GM19035 (cell line): ENCODE measurements around the gene RASL12.

Source experiments
- ATAC-seq: cut with Tn5 transposase; IDR thresholded peaks from one replicate; pipeline ENCODE4 v1.9.1; 2021; ENCODE audit not compliant: unreplicated experiment

Gene RASL12

GRCh38 chr15:65092911-65093792 is 25.4 kb upstream of the RASL12 start:
- ATAC-seq: no peak

- ATAC-seq: no peak
Observed at GRCh38 chr15:65091946-65092770, 24.4 kb upstream of the RASL12 start.

DNA sequence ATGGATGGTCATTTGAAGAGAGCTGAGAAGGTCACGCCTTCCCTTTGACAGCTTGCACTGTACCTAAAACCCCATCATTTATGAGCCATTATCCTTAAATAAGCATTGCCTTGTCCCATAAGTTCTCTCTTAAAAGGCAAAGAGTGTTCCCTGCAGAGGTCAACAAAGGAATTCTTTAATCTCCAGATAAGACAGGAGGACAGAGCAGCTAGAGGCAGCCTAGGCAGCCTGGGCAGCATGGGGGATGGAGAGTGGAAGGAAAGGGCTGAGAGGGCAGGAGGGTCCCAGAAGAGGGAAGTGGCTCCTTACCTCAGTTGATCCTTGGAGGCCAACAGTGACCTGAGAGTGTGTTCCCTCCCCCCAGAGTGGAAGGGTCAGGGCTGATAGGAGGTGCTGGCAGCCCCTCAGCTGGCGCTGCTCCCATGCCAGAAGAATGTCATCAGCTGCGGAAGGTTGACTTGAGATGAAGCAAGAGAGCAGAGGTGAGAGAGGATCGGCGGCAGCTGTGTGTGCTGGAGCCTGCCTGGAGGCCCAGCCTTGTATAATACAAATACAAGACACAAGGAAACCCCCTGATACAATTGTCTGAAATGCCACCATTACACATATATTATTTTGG is 21.5 kb upstream of the RASL12 start:
- ATAC-seq: no peak

DNA sequence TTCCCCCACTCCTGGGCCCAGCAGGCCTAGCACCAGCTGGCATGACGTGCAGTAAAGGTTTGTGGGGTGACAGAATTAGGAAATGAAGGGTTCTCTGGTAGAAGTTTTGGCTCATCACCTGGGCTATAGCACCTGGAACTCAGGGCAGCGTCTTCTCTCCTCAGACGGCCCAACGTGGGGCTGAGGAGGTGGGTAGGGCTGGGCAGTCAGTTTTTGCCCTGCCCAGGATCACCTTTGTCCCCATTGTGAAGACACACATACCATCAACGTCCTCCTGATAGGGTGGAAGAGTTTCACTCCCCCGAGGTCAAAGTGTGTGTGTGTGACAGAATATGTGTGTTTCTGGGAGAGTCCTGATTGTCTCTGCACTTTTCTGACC is 20.8 kb upstream of the RASL12 start:
- ATAC-seq: no peak

- no peak for ATAC-seq
Observed at GRCh38 chr15:65087873-65088642, 20.3 kb upstream of the RASL12 start.

DNA sequence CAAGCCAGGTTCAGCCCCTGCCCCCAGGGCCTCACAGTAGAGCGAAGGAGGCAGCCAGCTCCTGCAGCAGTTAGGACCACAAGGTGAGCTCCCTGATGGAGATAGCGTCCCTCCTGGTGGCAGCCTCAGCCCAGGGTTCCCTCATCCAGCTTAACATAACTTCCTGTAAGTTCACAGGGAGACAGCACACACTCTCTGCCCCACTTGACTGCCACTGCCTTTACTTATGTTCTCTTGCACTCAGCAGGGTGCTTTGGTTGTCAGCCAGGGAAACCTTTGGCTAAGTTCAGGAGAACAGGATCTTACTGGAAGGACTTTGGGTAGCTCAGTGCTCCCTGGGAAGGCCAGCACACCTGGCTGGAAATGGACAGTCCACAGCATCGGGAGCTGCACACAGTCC is 19.6 kb upstream of the RASL12 start:
- ATAC-seq: no peak

DNA sequence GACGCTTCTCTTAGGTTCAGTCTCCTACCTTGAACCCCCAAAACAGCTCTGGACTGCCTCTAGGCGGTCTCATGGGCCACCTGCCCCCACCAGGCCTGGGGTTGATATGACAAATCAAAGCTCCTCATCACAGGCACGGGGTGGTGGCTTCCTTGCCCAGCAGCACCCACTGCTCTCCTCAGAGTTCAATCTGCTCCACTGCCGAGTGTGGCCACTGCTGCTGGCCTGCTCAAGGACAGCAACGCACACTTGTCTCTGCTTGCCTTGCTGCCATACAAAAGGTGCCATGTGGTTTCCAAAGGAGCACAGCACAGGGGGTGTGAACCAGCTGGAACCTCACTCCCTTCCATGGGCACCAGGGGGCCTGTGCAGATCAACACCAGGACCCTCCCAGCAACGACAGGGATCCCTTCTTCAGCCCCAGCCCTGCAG is 18.9 kb upstream of the RASL12 start:
- no peak for ATAC-seq

- no peak for ATAC-seq
Observed at GRCh38 chr15:65085990-65086679, 18.3 kb upstream of the RASL12 start.

DNA sequence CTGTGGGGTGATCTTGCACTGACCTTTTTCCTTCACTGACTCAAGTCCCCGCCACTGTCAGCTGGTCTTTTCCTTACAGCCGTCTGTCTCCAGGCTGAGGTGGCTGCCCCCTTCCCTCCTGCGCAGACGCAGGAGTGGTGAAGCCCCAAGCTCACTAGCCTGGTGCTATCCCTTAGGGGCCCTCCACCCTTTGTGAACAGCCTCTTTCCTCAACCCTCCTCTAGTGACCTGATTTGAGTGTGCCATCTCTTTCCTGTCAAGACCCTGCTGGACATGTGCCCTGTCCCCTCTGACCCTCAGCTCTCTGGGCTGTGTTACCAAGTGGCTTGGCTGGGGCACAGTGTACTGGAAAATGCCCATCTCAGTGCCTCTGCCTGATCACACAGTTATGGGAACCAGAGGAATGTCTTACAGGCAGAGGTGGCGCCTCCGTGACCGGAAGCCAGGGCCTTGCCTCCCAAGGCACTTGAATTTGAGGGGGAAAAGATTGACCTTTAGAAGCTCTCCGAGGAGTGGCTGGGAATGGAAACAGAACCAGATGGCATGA is 17.5 kb upstream of the RASL12 start:
- no peak for ATAC-seq

DNA sequence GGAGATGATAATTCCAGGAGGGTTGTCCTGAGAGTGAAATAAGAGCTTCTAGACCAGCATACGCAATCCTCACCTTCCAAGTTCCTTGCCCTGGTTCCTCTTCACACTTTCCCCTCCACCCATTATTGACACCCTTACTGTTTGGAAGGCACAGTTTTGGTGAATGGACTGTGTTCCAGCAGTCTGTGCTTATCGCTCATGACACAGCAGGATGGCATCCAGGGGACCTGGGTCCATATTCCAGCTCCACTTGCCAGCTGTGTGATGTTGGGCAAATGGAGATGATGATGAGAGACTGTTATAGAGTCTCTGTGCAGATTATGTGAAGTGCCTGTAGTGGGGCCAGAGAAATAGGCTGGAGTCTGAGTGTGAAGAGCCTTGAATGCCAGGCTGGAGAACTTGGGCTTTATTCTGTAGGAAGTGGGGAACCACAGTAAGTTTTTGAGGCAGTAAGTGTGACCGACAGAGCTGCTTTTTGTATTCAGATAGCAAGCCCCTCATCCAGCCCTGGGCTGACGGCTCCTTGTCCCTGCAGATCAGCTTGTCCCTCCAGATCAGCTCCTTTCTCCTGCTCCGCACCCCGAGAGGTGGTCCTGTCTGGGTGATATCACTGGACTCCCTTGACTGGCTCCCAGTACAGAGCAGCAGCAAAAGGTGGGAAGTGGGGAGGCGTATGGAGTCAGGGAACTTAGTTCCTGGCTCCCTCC is 16.9 kb upstream of the RASL12 start:
- ATAC-seq: no peak

DNA sequence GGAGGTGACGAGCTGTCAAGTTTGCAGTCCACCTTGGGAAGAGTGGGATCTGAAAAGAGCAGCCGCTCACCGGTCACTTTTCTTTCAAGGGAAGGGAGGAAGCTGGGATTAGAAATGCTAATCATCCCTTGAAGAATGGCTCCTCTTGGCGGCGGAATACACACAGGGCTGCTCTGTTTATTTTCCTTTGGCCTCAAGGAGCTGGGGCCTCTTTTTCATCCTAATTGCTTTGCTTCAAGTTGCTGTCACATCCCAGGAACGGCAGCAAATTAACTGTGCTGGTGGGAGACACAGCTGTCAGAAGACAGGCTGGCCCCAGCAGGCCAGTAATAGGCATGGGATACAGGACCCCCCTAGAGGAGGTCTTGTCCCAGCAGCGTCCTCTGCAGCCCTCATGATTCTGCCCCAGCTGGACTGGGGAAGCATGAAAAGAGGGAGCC is 15.5 kb upstream of the RASL12 start:
- no peak for ATAC-seq

DNA sequence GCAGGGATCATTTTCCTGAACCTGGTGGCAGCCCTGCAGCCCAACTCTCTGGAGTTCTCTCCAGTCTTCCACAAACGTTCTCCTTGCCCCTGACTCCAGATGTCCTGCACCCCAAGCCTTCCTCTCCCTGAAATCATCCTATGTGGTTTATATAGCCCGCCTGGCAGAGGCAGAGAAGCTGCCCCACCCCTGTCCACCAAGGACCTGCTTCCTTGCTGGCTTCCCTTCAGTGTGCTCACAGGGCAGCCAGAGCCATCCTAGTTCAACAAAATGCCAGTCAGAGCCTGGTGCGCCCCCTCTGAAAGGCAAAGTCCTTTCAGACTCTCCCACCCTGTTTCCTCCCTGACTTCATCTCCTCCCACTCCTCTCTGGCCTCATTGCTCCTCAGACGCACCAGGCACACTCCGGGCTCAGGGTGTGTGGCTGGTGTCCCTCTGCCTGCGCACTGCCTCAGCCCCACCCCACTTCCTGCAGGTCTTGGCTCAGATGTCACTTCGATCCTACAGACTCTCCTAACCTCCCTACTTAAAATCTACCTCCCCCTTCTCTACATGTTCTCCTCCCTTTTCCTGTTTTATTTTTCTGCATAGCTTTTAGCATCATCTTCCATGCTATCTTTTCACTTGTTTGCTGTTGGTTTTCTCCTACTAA is 14.6 kb upstream of the RASL12 start:
- ATAC-seq: no peak

GRCh38 chr15:65081758-65082157 is 14.0 kb upstream of the RASL12 start:
- no peak for ATAC-seq

GRCh38 chr15:65081270-65081669 is 13.5 kb upstream of the RASL12 start:
- ATAC-seq: no peak

DNA sequence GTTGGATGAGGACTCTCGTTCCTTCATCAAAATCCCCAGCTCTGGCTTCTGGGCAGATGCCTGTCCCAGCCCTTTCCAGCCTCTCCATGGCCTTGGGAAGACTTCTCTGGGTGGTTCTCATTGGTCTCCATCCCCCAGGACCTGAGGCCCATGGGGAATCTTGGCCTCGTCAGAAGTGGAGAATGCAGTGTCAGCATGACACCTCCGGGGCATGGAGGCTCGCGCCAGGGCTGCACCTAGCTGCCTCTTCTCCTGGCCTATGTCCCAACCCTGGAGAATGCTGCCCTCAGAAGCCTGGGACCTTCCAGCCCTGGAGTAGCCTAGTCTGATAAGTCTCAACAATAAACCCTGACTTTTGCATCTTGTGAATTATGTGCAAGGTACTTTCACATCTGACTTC is 11.8 kb upstream of the RASL12 start:
- ATAC-seq: no peak

GRCh38 chr15:65077981-65078352 is 10.2 kb upstream of the RASL12 start:
- ATAC-seq: no peak

GRCh38 chr15:65077291-65077980 is 9.6 kb upstream of the RASL12 start:
- no peak for ATAC-seq
